ENCODE data around the gene RFC1. TPM values are rescaled to one million over a fixed set of nuclear protein-coding genes. Genes with fewer than 3 reads are reported as not detected.

RFC1 gene
- total and polyA plus RNA-seq, 9 of the 15 experiments (the other 6 are each of a cell fraction or from before 2014, with no cell fraction given), result 16.8 to 85.6 (median 45.2) TPM

- TF ChIP-seq HNRNPH1 (optimal IDR thresholded peaks at IDR 0.05; ENCODE audit: low read depth, low read length) (no peak), ETV1 (tag; conservative IDR thresholded peaks at IDR 0.05; ENCODE audit: low read depth) (no peak), SREBF1 (IDR thresholded peaks at IDR 0.05; ENCODE audit: borderline replicate concordance, low read depth, low read length) (no peak), MYNN (IDR thresholded peaks at IDR 0.05) (no peak), MYNN (CRISPR knock-in tag; IDR thresholded peaks at IDR 0.05) (no peak), NFATC3 (IDR thresholded peaks at IDR 0.05) (no peak), ZBTB40 (IDR thresholded peaks at IDR 0.05) (no peak), ZBTB40 (CRISPR knock-in tag; IDR thresholded peaks at IDR 0.05) (no peak)
- TF ChIP-seq, protein P1, sequence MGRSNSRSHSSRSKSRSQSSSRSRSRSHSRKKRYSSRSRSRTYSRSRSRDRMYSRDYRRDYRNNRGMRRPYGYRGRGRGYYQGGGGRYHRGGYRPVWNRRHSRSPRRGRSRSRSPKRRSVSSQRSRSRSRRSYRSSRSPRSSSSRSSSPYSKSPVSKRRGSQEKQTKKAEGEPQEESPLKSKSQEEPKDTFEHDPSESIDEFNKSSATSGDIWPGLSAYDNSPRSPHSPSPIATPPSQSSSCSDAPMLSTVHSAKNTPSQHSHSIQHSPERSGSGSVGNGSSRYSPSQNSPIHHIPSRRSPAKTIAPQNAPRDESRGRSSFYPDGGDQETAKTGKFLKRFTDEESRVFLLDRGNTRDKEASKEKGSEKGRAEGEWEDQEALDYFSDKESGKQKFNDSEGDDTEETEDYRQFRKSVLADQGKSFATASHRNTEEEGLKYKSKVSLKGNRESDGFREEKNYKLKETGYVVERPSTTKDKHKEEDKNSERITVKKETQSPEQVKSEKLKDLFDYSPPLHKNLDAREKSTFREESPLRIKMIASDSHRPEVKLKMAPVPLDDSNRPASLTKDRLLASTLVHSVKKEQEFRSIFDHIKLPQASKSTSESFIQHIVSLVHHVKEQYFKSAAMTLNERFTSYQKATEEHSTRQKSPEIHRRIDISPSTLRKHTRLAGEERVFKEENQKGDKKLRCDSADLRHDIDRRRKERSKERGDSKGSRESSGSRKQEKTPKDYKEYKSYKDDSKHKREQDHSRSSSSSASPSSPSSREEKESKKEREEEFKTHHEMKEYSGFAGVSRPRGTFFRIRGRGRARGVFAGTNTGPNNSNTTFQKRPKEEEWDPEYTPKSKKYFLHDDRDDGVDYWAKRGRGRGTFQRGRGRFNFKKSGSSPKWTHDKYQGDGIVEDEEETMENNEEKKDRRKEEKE (IDR thresholded peaks at IDR 0.05; ENCODE audit: borderline replicate concordance in 1 of 2, control insufficient read depth in 1 of 2, low read depth in 2 of 2, low read length in 1 of 2), result no peak
Observed at GRCh38 chr4:39279416-39279815, 86.7 kb downstream of the RFC1 start (continued).
